Measurements from ENCODE around the gene COX17. TPM values are rescaled to one million over a fixed set of nuclear protein-coding genes. Genes with fewer than 3 reads are reported as not detected.

COX17 gene, protein sequence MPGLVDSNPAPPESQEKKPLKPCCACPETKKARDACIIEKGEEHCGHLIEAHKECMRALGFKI
- 98.1 to 134 TPM (median 98.9 TPM) in 5 replicates for total RNA-seq (2022; extraction: Qiagen RNA extraction)

DNA sequence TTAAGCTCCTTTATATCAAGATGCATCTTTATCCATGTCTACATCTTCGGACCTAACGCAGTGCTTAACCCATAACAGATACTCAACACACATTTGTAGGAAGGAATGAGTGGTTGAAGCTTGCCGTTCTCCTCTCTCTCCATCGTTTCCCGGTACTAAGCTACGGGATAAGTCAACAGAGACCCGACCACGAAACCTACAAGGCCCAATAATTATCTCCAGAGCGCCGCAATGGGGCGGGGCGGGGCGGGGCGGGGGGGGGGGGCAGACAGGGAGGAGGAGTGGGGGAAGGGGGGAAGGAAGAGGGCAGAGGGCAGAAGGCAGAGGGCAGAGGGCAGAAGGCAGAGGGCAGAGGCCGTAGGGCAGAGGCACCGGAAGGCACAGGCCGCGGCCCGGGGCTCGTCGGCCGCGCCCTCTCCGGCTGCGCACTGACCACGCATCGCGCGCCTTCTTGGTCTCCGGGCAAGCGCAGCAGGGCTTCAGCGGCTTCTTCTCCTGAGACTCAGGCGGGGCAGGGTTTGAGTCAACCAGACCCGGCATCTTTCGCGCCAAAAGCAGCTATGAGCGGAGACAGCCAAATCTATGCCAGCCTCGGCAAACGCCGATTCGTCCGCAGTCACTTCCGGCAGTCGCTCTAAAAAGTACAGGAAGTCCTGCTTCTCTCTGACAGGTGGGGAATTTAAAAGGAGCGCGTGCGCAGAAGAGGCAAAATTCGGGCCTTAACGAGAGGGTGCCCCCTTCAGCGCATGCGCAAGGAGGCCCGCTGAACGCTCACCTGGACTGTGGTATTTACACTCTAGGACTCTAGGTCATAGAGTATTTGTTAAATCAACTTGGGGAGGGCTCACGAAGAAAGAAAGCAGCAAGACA is at the start of gene COX17:
COX17 (minus strand) TSS at position 636 of the 870 bp plus-strand sequence; CDS start at position 540, 96 bp downstream.

DNA sequence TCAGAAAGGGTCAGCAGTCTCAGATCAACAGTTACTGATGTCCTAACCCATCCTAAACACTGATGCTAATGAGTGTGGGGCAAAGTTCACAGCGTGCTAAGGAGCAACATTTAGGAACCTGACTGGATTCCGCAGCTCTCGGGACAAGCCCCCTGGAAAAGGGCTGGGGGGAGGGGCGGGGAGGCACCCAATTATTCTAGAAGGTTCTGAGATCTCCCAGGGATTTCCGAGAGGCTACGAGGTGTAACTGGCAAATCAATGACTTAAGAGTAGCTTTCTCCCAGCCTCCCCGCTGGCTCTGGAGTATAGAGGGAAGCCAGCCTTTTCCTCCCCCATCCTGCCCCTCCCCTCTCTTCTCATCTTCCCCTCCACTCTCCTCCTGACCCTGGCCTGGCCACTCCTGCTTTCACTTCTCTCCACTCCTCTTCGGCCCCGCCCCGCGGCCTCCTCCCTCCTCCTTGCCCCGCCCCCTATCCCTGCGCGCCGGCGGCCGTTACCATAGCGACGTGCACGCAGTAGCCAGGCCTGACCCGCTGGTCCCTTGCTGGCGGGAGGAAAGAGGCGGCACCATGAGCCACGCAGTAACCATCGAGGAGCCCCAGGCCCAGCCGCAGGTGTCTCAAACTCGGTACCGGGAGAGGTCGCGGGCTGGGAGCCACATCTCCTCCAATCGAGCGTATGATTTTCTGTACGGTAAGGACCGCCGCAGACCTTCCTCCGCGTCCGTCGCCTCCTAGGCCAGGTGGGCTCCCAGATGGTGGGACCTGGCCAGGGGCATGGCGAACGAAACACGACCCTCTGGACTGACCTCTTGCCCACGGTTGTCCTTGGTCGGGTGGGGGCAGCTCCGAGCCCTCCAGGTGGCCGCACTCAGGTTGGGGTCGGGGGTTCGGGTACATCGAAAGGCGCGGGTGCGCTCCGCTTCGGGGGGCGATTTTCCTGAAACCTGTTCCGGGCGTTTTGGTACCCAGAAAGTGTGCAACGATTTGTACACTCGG is 25.6 kb upstream of the COX17 start, which contains the start of gene CFAP91:
CFAP91 (plus strand) TSS at position 493 of the 998 bp plus-strand sequence; CDS start at position 570, 77 bp downstream.

DNA sequence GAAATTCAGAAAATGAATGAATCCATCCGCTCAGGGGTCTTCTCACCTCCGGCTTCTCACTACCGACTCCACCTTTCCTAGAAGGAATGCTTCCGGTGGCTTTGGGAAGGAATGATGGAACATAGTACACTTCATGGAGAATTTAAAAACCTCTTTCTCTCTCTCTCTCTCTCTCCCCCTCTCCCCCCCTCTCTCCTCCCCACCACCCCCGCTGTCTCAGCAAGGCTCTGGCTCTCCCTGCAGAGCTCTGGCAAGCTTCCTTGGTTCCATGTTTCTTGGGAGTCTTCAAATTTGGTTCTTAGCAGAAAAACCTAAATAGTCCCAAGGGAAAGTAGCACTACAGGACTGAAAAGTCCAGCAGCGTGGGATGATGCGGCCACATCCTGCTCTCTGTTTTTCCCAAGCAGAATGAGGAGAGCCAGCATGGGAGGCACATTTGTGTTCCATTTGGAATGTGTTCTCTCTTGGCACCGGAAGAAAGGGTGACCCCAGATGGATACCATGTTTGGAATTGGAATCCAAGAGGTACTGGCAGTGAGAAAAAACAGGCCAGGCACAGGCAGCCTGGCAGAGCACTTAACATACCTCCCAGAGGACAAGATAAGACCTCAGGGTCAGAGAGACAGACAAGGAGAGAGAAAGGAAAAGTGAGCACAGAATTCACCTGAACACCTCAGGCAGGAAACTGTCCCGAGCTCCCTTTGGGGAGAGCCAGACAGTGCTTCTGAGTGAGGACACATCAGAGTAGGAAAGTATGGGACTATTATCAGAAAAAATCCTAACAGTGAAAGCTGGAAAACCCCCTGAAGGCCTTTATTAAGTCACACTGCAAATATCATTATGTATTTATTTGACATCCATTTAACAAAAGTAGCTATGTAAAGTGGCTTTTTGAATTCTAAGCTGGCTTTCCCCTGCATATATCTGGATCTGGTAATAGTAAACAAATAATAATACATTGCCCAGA is 16.4 kb downstream of the COX17 start, which contains the start of gene POPDC2:
POPDC2 (minus strand) TSS at position 116 of the 967 bp plus-strand sequence. CDS start 166 bp downstream, outside the sequence.

Other genes with a start within 250 kb of the COX17 start
- gene TMEM39A, start 213.8 kb downstream of the COX17 start, total RNA-seq (2022; extraction: Qiagen RNA extraction): 18.5 to 25.3 TPM (median 23.0 TPM) in 5 replicates
- gene POGLUT1, start 208.4 kb downstream of the COX17 start, total RNA-seq (2022; extraction: Qiagen RNA extraction): 7.2 to 7.9 TPM (median 7.7 TPM) in 5 replicates
- 65.9 to 82.5 TPM (median 74.0 TPM) in 5 replicates for gene TIMMDC1, start 178.9 kb downstream of the COX17 start, total RNA-seq (2022; extraction: Qiagen RNA extraction)
- gene CD80, start 117.8 kb downstream of the COX17 start, total RNA-seq (2022; extraction: Qiagen RNA extraction): 0.04 to 0.09 TPM in 2 of 5 replicates, not detected in the others
- 3.1 to 3.6 TPM (median 3.2 TPM) in 5 replicates for gene ADPRH, start 97.9 kb downstream of the COX17 start, total RNA-seq (2022; extraction: Qiagen RNA extraction)
- 0.22 to 0.44 TPM (median 0.31 TPM) in 5 replicates for gene PLA1A, start 79.5 kb downstream of the COX17 start, total RNA-seq (2022; extraction: Qiagen RNA extraction)
- gene POPDC2, start 16.8 kb downstream of the COX17 start, total RNA-seq (2022; extraction: Qiagen RNA extraction): 0.13 to 0.95 TPM (median 0.23 TPM) in 5 replicates
- gene CFAP91, start 25.6 kb upstream of the COX17 start, total RNA-seq (2022; extraction: Qiagen RNA extraction): 0.21 to 0.32 TPM (median 0.23 TPM) in 4 of 5 replicates, not detected in the other
- gene NR1I2, start 104.7 kb upstream of the COX17 start, total RNA-seq (2022; extraction: Qiagen RNA extraction): not detected in 5 replicates